ENCODE data around the gene C1orf105. TPM values are rescaled to one million over a fixed set of nuclear protein-coding genes. Genes with fewer than 3 reads are reported as not detected.

Gene C1orf105
- total RNA-seq, 1 donor from 2014 or later: not detected

- Mint-ChIP-seq H3K27ac (peak overlapping the region; percentile 98), H3K36me3 (no peaks in the 10 kb centered on the region), H3K4me3 (peak overlapping the region; percentile 17), H3K27me3 (no peaks in the 10 kb centered on the region), H3K9me3 (peaks cover 11% of the 10 kb centered on the region), H3K4me1 (ENCODE audit: unreplicated experiment) (peaks cover 10% of the 10 kb centered on the region)
- TF ChIP-seq CTCF (conservative IDR thresholded peaks at IDR 0.05): no peak
- no peak for DNase-seq (ENCODE audit: extremely low spot score, unreplicated experiment)
Observed at GRCh38 chr1:172478485-172478884, 58.0 kb downstream of the C1orf105 start.

GRCh38 chr1:172480431-172480830 lies 59.9 kb downstream of the C1orf105 start:
- H3K27ac Mint-ChIP-seq: peak overlapping the region; percentile 80
- H3K9me3 Mint-ChIP-seq: peaks cover 12% of the 10 kb centered on the region
- H3K36me3 Mint-ChIP-seq: no peaks in the 10 kb centered on the region
- peak overlapping the region; percentile 44 for H3K4me3 Mint-ChIP-seq
- no peak for TF ChIP-seq CTCF (conservative IDR thresholded peaks at IDR 0.05)
- no peaks in the 10 kb centered on the region for H3K27me3 Mint-ChIP-seq
- peaks cover 16% of the 10 kb centered on the region for H3K4me1 Mint-ChIP-seq (ENCODE audit: unreplicated experiment)
- no peak for DNase-seq (ENCODE audit: extremely low spot score, unreplicated experiment)

GRCh38 chr1:172482044-172482443 lies 61.6 kb downstream of the C1orf105 start:
- no peak overlapping the region for H3K4me3 Mint-ChIP-seq
- peaks cover 15% of the 10 kb centered on the region for H3K9me3 Mint-ChIP-seq
- TF ChIP-seq CTCF (conservative IDR thresholded peaks at IDR 0.05): no peak
- DNase-seq (ENCODE audit: extremely low spot score, unreplicated experiment): no peak
- peaks cover 16% of the 10 kb centered on the region for H3K4me1 Mint-ChIP-seq (ENCODE audit: unreplicated experiment)
- no peaks in the 10 kb centered on the region for H3K27me3 Mint-ChIP-seq
- H3K27ac Mint-ChIP-seq: no peak overlapping the region
- H3K36me3 Mint-ChIP-seq: no peaks in the 10 kb centered on the region

- TF ChIP-seq CTCF (conservative IDR thresholded peaks at IDR 0.05): no peak
- H3K27ac Mint-ChIP-seq: peak overlapping the region; percentile 91
- no peaks in the 10 kb centered on the region for H3K27me3 Mint-ChIP-seq
- no peaks in the 10 kb centered on the region for H3K36me3 Mint-ChIP-seq
- DNase-seq (ENCODE audit: extremely low spot score, unreplicated experiment): no peak
- H3K9me3 Mint-ChIP-seq: peaks cover 14% of the 10 kb centered on the region
- no peak overlapping the region for H3K4me3 Mint-ChIP-seq
- H3K4me1 Mint-ChIP-seq (ENCODE audit: unreplicated experiment): peaks cover 22% of the 10 kb centered on the region
Observed at GRCh38 chr1:172483448-172483847, 63.0 kb downstream of the C1orf105 start.

GRCh38 chr1:172484252-172484651 lies 63.8 kb downstream of the C1orf105 start:
- H3K9me3 Mint-ChIP-seq: peaks cover 8% of the 10 kb centered on the region

More at GRCh38 chr1:172484252-172484651, 63.8 kb downstream of the C1orf105 start:
- DNase-seq (ENCODE audit: extremely low spot score, unreplicated experiment): no peak
- H3K4me1 Mint-ChIP-seq (ENCODE audit: unreplicated experiment): peaks cover 22% of the 10 kb centered on the region
- peak overlapping the region; percentile 20 for H3K4me3 Mint-ChIP-seq
- TF ChIP-seq CTCF (conservative IDR thresholded peaks at IDR 0.05): no peak
- H3K27ac Mint-ChIP-seq: peak overlapping the region; percentile 91
- no peaks in the 10 kb centered on the region for H3K27me3 Mint-ChIP-seq
- no peaks in the 10 kb centered on the region for H3K36me3 Mint-ChIP-seq
